HCT116 (cell line): ENCODE data around the gene FCHSD2. TPM values are rescaled to one million over a fixed set of nuclear protein-coding genes. Genes with fewer than 3 reads are reported as not detected.

ENCODE experiments used
- ATAC-seq: fragments of 200-7000 bp; cut with Tn5 transposase; 2 replicates; pipeline ENCODE4 v1.9.1; 2020; ENCODE audit warnings: mild to moderate bottlenecking, moderate library complexity
- BruUV-seq: library from RNA; stranded (reverse); fragments of 400-500 nt; replicated peaks from 2 replicates; lab custom pipeline; 2021; lab: Mats Ljungman, UMichigan
- CTCF ChIA-PET: fragments of 300-600 bp; sonication (Branson Sonifier 250); formaldehyde crosslinking; loops from one replicate; lab custom pipeline; 2021; ENCODE audit warnings: antibody characterized with exemption; lab: Charles Lee
- POLR2A ChIA-PET: fragments of 300-600, 350-600 bp; sonication (Branson Sonifier 250); formaldehyde crosslinking; loops from one replicate; lab custom pipeline; 2021; ENCODE audit warnings: antibody characterized with exemption; lab: Charles Lee
- RAD21 ChIA-PET, 2 experiments: fragments of 300-600 bp; sonication (Branson Sonifier 250); formaldehyde crosslinking; loops; one replicate each; lab custom pipeline; 2023; ENCODE audit warnings: low total read pairs in 2 of 2; ENCODE audit not compliant: uncharacterized antibody in 2 of 2, unreplicated experiment in 2 of 2, low non-redundant PET in 1 of 2; lab: Charles Lee
- DNase-seq: peaks from one replicate; pipeline ENCODE4 v3.0.0-alpha.2; 2010; ENCODE audit warnings: low read depth, low spot score
- H2AFZ ChIP-seq: fragments of 200-600 bp; shearing (Covaris generic), sonication (generic); 2 replicates; pipeline ENCODE4 v1.6.1; 2017; ENCODE audit warnings: low read depth, mixed run types, mixed read lengths, antibody characterized with exemption, low read length; ENCODE audit not compliant: poor library complexity, severe bottlenecking
- H3K27ac ChIP-seq: 2 replicates; pipeline ENCODE4 v1.5.1; 2012; ENCODE audit warnings: low read depth, low read length
- H3K27me3 ChIP-seq: fragments of 200-600 bp; sonication (generic); 2 replicates; pipeline ENCODE4 v1.6.1; 2016; ENCODE audit warnings: mixed run types, low read length, mixed read lengths; ENCODE audit not compliant: insufficient read depth
- H3K36me3 ChIP-seq, 2 experiments: fragments of 200-500 bp in 1 of 2; fragments of 200-600 bp in 1 of 2; sonication (Bioruptor generic) in 1 of 2; sonication (generic) in 1 of 2; 2 replicates each; pipeline versions ENCODE4 v1.5.1 to v1.6.1; 2014 to 2016; ENCODE audit warnings: low read length in 2 of 2, inconsistent platforms in 1 of 2, mixed read lengths in 1 of 2, mixed run types in 1 of 2; ENCODE audit not compliant: insufficient read depth in 2 of 2, control insufficient read depth in 1 of 2
- H3K4me1 ChIP-seq, 2 experiments: fragments of 200-600 bp in 1 of 2; sonication (generic) in 1 of 2; 2 replicates each; pipeline versions ENCODE4 v1.5.1 to v1.6.1; 2012 to 2017; ENCODE audit warnings: low read length in 2 of 2, inconsistent platforms in 1 of 2, mild to moderate bottlenecking in 1 of 2, mixed read lengths in 1 of 2, mixed run types in 1 of 2, moderate library complexity in 1 of 2; ENCODE audit not compliant: insufficient read depth in 2 of 2, control insufficient read depth in 1 of 2
- H3K4me2 ChIP-seq: fragments of 200-600 bp; sonication (generic); 2 replicates; pipeline ENCODE4 v1.6.1; 2017; ENCODE audit warnings: mixed run types, low read length, mixed read lengths
- H3K4me3 ChIP-seq, 2 experiments: fragments of 200-600 bp in 1 of 2; sonication (generic) in 1 of 2; replicated peaks in 1 of 2; 2 replicates each; pipeline ENCODE4 v1.5.1; 2011 to 2016; ENCODE audit warnings: low read length in 2 of 2, control low read depth in 1 of 2, low read depth in 1 of 2, mild to moderate bottlenecking in 1 of 2, mixed read lengths in 1 of 2, mixed run types in 1 of 2
- H3K79me2 ChIP-seq: fragments of 200-600 bp; sonication (generic); 2 replicates; pipeline ENCODE4 v1.6.1; 2017; ENCODE audit warnings: mild to moderate bottlenecking, mixed run types, low read length, moderate library complexity, mixed read lengths; ENCODE audit not compliant: insufficient read depth
- H3K9ac ChIP-seq: fragments of 200-600 bp; sonication (generic); 2 replicates; pipeline ENCODE4 v1.6.1; 2016; ENCODE audit warnings: low read length, mixed read lengths
- H3K9me2 ChIP-seq: fragments of 200-600 bp; sonication (generic), shearing (Covaris generic); 2 replicates; pipeline ENCODE4 v1.6.1; 2017; ENCODE audit warnings: mixed run types, mild to moderate bottlenecking, moderate library complexity; ENCODE audit not compliant: insufficient read depth
- H3K9me3 ChIP-seq, 2 experiments: fragments of 200-500 bp in 1 of 2; fragments of 200-600 bp in 1 of 2; sonication (Bioruptor generic) in 1 of 2; sonication (generic) in 1 of 2; 2 replicates each; pipeline ENCODE4 v1.6.1; 2014 to 2017; ENCODE audit warnings: low read length in 2 of 2, mixed read lengths in 2 of 2, inconsistent platforms in 1 of 2, low read depth in 1 of 2, mild to moderate bottlenecking in 1 of 2, mixed run types in 1 of 2, moderate library complexity in 1 of 2; ENCODE audit not compliant: control insufficient read depth in 1 of 2, insufficient read depth in 1 of 2
- H4K20me1 ChIP-seq: fragments of 200-600 bp; sonication (generic), shearing (Covaris generic); 2 replicates; pipeline ENCODE4 v1.6.1; 2017; ENCODE audit warnings: mixed run types, mild to moderate bottlenecking, moderate library complexity; ENCODE audit not compliant: insufficient read depth
- CEBPB ChIP-seq: IDR thresholded peaks from 2 replicates; pipeline ENCODE4 v1.6.1; 2012; ENCODE audit warnings: low read depth
- CTCF ChIP-seq, 3 experiments: fragments of 200-600 bp in 1 of 3; sonication (generic) in 1 of 3; IDR thresholded peaks in 2 of 3; conservative IDR thresholded peaks in 1 of 3; 2 replicates each; pipeline ENCODE4 v1.5.1; 2012 to 2017; ENCODE audit warnings: low read depth in 2 of 3, low read length in 2 of 3, antibody characterized with exemption in 1 of 3, borderline replicate concordance in 1 of 3, control low read depth in 1 of 3, mild to moderate bottlenecking in 1 of 3, mixed read lengths in 1 of 3, mixed run types in 1 of 3, moderate library complexity in 1 of 3; ENCODE audit not compliant: insufficient read depth in 1 of 3
- EGR1 ChIP-seq: IDR thresholded peaks from 2 replicates; pipeline ENCODE4 v1.6.1; 2012; ENCODE audit warnings: low read depth
- ELF1 ChIP-seq: IDR thresholded peaks from 2 replicates; pipeline ENCODE4 v1.6.1; 2012; ENCODE audit warnings: low read depth, borderline replicate concordance
- EZH2 ChIP-seq: fragments of 200-600 bp; sonication (generic); IDR thresholded peaks from 2 replicates; pipeline ENCODE4 v1.6.1; 2017; ENCODE audit warnings: antibody characterized with exemption, mixed run types
- JUND ChIP-seq: IDR thresholded peaks from 2 replicates; pipeline ENCODE4 v1.6.1; 2012
- RAD21 ChIP-seq: IDR thresholded peaks from 2 replicates; pipeline ENCODE4 v1.6.1; 2012; ENCODE audit warnings: low read depth, mild to moderate bottlenecking
- REST ChIP-seq: IDR thresholded peaks from 2 replicates; pipeline ENCODE4 v1.6.1; 2012; ENCODE audit warnings: low read depth
- SP1 ChIP-seq: IDR thresholded peaks from 2 replicates; pipeline ENCODE4 v1.6.1; 2012; ENCODE audit warnings: low read depth
- SRF ChIP-seq: IDR thresholded peaks from 2 replicates; pipeline ENCODE4 v1.6.1; 2012; ENCODE audit warnings: low read depth
- ZBTB33 ChIP-seq: IDR thresholded peaks from 2 replicates; pipeline ENCODE4 v1.6.1; 2011; ENCODE audit warnings: mild to moderate bottlenecking, low read length, moderate library complexity; ENCODE audit not compliant: insufficient replicate concordance; ENCODE audit errors: extremely low read depth
- ZFX ChIP-seq: fragments of 450-650 bp; IDR thresholded peaks from 2 replicates; pipeline ENCODE4 v1.6.1; 2017
- ZNF274 ChIP-seq: fragments of 200-500 bp; sonication (Bioruptor generic); IDR thresholded peaks from 2 replicates; pipeline ENCODE4 v1.6.1; 2014; ENCODE audit warnings: mild to moderate bottlenecking, low read depth, low read length, inconsistent platforms
- intact Hi-C: fragments of 100-400 bp; cut with micrococcal nuclease; formaldehyde crosslinking; loops from 2 replicates; pipeline ENCODE4 v1.10.0; 2022
- total RNA-seq: library from RNA; stranded (reverse); gene quantifications from one replicate; pipeline ENCODE4 v1.2.1, GENCODE V29; 2021; ENCODE audit not compliant: unreplicated experiment
- TF ChIP-seq, protein P1 (sequence below): IDR thresholded peaks from 2 replicates; pipeline ENCODE4 v1.6.1; 2012

FCHSD2 gene
- total RNA-seq, 1 experiment from 2014 or later, result 15.0 TPM

- TF ChIP-seq SP1 (no peak), EZH2 (no peak), JUND (no peak), ZNF274 (no peak)
- no TSS peak for BruUV-seq
- H3K36me3 ChIP-seq, result no peaks in the 10 kb centered on the region
- no peak overlapping the region for H3K4me3 ChIP-seq
- ChIA-PET RAD21 (no interaction called here), POLR2A (no interaction called here), CTCF (no interaction called here)
- no peak overlapping the region for H2AFZ ChIP-seq
- intact Hi-C loops, result no loop called here
- no peaks in the 10 kb centered on the region for H4K20me1 ChIP-seq
- no peaks in the 10 kb centered on the region for H3K4me1 ChIP-seq
- no peak overlapping the region for H3K4me2 ChIP-seq
- no peak for ATAC-seq
- H3K27me3 ChIP-seq, result no peaks in the 10 kb centered on the region
- no peak overlapping the region for H3K27ac ChIP-seq
- no peaks in the 10 kb centered on the region for H3K79me2 ChIP-seq
- no peak overlapping the region for H3K9ac ChIP-seq
- no peaks in the 10 kb centered on the region for H3K9me2 ChIP-seq
- DNase-seq, result no peak
- no peaks in the 10 kb centered on the region for H3K9me3 ChIP-seq
Measured at GRCh38 chr11:72947229-72947628, 194.9 kb downstream of the FCHSD2 start.

GRCh38 chr11:72943664-72944063, 198.5 kb downstream of the FCHSD2 start:
- H4K20me1 ChIP-seq, result no peaks in the 10 kb centered on the region
- H3K4me1 ChIP-seq, result no peaks in the 10 kb centered on the region
- no peak overlapping the region for H3K4me2 ChIP-seq
- ATAC-seq (no peak), DNase-seq (no peak)
- no peak overlapping the region for H3K9ac ChIP-seq
- no peak overlapping the region for H3K27ac ChIP-seq
- no peaks in the 10 kb centered on the region for H3K36me3 ChIP-seq
- no peaks in the 10 kb centered on the region for H3K79me2 ChIP-seq
- ChIA-PET RAD21 (no interaction called here), POLR2A (no interaction called here), CTCF (no interaction called here)
- no peaks in the 10 kb centered on the region for H3K27me3 ChIP-seq
- BruUV-seq, result no TSS peak
- H3K4me3 ChIP-seq, result no peak overlapping the region
- H3K9me2 ChIP-seq, result no peaks in the 10 kb centered on the region
- no peak overlapping the region for H2AFZ ChIP-seq
- intact Hi-C loops, result no loop called here
- H3K9me3 ChIP-seq, result no peaks in the 10 kb centered on the region
- no peak for TF ChIP-seq RAD21
- TF ChIP-seq CEBPB, result no peak
- no peak for TF ChIP-seq SP1
- no peak for TF ChIP-seq ELF1
- TF ChIP-seq SRF, result no peak
- TF ChIP-seq ZFX, result no peak
- no peak for TF ChIP-seq ZBTB33
- no peak for TF ChIP-seq EGR1
- no peak for TF ChIP-seq REST
- no peak for TF ChIP-seq JUND
- TF ChIP-seq, protein P1, sequence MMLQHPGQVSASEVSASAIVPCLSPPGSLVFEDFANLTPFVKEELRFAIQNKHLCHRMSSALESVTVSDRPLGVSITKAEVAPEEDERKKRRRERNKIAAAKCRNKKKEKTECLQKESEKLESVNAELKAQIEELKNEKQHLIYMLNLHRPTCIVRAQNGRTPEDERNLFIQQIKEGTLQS, result no peak
- TF ChIP-seq EZH2, result no peak
- no peak for TF ChIP-seq CTCF (IDR thresholded peaks at IDR 0.05 in 2 of 3, conservative IDR thresholded peaks at IDR 0.05 in 1 of 3; ENCODE audit: borderline replicate concordance in 1 of 3, insufficient read depth in 1 of 3, low read depth in 2 of 3, low read length in 2 of 3)
- no peak for TF ChIP-seq ZNF274
